Astrocyte (in vitro differentiated cells and primary cell): ENCODE measurements around the gene ATP11C.

Experiments used
- EZH2 ChIP-seq: IDR thresholded peaks from 2 replicates; pipeline ENCODE4 v1.6.1; 2012; ENCODE audit warnings: mild to moderate bottlenecking, low read length, inconsistent platforms; ENCODE audit not compliant: insufficient read depth
- TF ChIP-seq, protein P1 (sequence below): IDR thresholded peaks from 2 replicates; pipeline ENCODE4 v1.5.1; 2011; ENCODE audit warnings: low read depth, mild to moderate bottlenecking, inconsistent platforms, low read length, moderate library complexity; ENCODE audit not compliant: insufficient read depth

DNA sequence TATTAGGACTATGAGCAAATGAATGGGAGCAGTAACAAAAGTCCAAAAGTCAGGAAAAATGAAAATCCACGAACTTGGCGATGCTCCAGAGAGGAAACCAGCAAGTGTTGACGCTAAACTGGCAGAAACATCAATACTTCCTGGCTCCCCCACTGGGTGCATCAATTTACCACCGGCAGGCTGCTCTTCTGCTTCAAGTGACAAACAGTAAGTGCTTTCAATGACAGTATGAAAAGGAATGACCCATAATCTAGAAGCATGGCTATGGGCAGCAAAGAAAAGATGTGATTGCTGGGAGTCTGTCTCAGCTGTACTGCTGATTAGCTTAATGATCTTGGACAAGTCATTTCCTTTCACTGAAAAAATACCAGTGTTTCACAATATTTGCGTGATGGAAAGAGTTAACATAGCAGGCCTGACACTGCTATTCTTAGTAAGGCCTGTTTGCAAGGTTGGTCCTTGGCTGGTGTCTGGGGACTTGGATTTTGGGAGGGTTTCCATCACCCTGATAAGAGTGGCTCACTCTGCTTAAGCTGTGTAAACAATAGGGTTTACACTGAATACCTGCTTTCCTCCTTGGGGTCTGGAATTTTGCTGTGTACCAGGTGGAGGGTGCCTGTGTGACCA, 8.7 kb downstream of the ATP11C start:
- TF ChIP-seq, protein P1, sequence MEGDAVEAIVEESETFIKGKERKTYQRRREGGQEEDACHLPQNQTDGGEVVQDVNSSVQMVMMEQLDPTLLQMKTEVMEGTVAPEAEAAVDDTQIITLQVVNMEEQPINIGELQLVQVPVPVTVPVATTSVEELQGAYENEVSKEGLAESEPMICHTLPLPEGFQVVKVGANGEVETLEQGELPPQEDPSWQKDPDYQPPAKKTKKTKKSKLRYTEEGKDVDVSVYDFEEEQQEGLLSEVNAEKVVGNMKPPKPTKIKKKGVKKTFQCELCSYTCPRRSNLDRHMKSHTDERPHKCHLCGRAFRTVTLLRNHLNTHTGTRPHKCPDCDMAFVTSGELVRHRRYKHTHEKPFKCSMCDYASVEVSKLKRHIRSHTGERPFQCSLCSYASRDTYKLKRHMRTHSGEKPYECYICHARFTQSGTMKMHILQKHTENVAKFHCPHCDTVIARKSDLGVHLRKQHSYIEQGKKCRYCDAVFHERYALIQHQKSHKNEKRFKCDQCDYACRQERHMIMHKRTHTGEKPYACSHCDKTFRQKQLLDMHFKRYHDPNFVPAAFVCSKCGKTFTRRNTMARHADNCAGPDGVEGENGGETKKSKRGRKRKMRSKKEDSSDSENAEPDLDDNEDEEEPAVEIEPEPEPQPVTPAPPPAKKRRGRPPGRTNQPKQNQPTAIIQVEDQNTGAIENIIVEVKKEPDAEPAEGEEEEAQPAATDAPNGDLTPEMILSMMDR: no peak
- TF ChIP-seq EZH2: no peak
